DND-41 (cell line): Measurements from ENCODE around the gene PCDHGA1.

Experiments used
- ATAC-seq: fragments of 200-7000 bp; cut with Tn5 transposase; 3 replicates; pipeline ENCODE4 v1.9.1; 2021; ENCODE audit warnings: low read depth; ENCODE audit not compliant: insufficient read depth
- DNase-seq: peaks from one replicate; pipeline ENCODE4 v3.0.0-alpha.2; 2020
- H2AFZ ChIP-seq: 2 replicates; pipeline ENCODE4 v1.6.0; 2012; ENCODE audit warnings: low read depth, low read length
- H3K27ac ChIP-seq: 2 replicates; pipeline ENCODE4 v1.5.1; 2012; ENCODE audit warnings: low read length, inconsistent platforms
- H3K27me3 ChIP-seq: fragments of 200-600 bp; sonication (generic); 2 replicates; pipeline ENCODE4 v1.6.0; 2012; ENCODE audit warnings: low read length, mild to moderate bottlenecking, inconsistent platforms; ENCODE audit not compliant: insufficient read depth, poor library complexity
- H3K36me3 ChIP-seq: 2 replicates; pipeline ENCODE4 v1.5.1; 2012; ENCODE audit warnings: low read length, inconsistent platforms; ENCODE audit not compliant: insufficient read depth
- H3K4me1 ChIP-seq: 2 replicates; pipeline ENCODE4 v1.5.1; 2012; ENCODE audit warnings: mild to moderate bottlenecking, low read length; ENCODE audit not compliant: insufficient read depth
- H3K4me2 ChIP-seq: 2 replicates; pipeline ENCODE4 v1.6.0; 2012; ENCODE audit warnings: mild to moderate bottlenecking, moderate library complexity, low read length, inconsistent platforms; ENCODE audit not compliant: insufficient read depth
- H3K4me3 ChIP-seq, 2 experiments: fragments of 200-600 bp in 1 of 2; shearing (Covaris generic) in 1 of 2; 2 replicates each; pipeline ENCODE4 v1.5.1; 2012 to 2016; ENCODE audit warnings: inconsistent platforms in 2 of 2, low read length in 2 of 2, mild to moderate bottlenecking in 2 of 2, low read depth in 1 of 2, moderate library complexity in 1 of 2
- H3K79me2 ChIP-seq: 2 replicates; pipeline ENCODE4 v1.6.0; 2012; ENCODE audit warnings: low read length, inconsistent platforms; ENCODE audit not compliant: insufficient read depth
- H3K9ac ChIP-seq: 2 replicates; pipeline ENCODE4 v1.6.0; 2012; ENCODE audit warnings: low read depth, mild to moderate bottlenecking, inconsistent platforms, low read length, moderate library complexity
- H3K9me3 ChIP-seq: 2 replicates; pipeline ENCODE4 v1.5.1; 2012; ENCODE audit warnings: low read length, moderate library complexity, mild to moderate bottlenecking, inconsistent platforms; ENCODE audit not compliant: insufficient read depth, severe bottlenecking
- H4K20me1 ChIP-seq: 2 replicates; pipeline ENCODE4 v1.6.0; 2012; ENCODE audit warnings: low read length; ENCODE audit not compliant: insufficient read depth
- CTCF ChIP-seq: IDR thresholded peaks from 2 replicates; pipeline ENCODE4 v1.5.1; 2012; ENCODE audit warnings: borderline replicate concordance, low read length, moderate library complexity, mild to moderate bottlenecking; ENCODE audit not compliant: poor library complexity, severe bottlenecking; ENCODE audit errors: extremely low read depth
- EZH2 ChIP-seq: IDR thresholded peaks from 3 replicates; pipeline ENCODE4 v1.6.1; 2012; ENCODE audit warnings: borderline replicate concordance, low read depth, mild to moderate bottlenecking, moderate library complexity, low read length, inconsistent platforms; ENCODE audit not compliant: severe bottlenecking

Gene PCDHGA1

GRCh38 chr5:141419074-141419880, 89.0 kb downstream of the PCDHGA1 start:
- no peak overlapping the region for H3K9ac ChIP-seq
- no peaks in the 10 kb centered on the region for H3K36me3 ChIP-seq
- ATAC-seq, result no peak
- no peaks in the 10 kb centered on the region for H3K9me3 ChIP-seq
- H3K4me2 ChIP-seq, result no peak overlapping the region
- H3K4me1 ChIP-seq, result no peaks in the 10 kb centered on the region
- H3K4me3 ChIP-seq, result no peak overlapping the region
- H2AFZ ChIP-seq, result no peak overlapping the region
- H3K27ac ChIP-seq, result no peak overlapping the region
- H4K20me1 ChIP-seq, result no peaks in the 10 kb centered on the region
- no peak for DNase-seq
- H3K79me2 ChIP-seq, result no peaks in the 10 kb centered on the region
- peaks cover 4% of the 10 kb centered on the region for H3K27me3 ChIP-seq
- TF ChIP-seq EZH2 (no peak), CTCF (no peak)

GRCh38 chr5:141420855-141421488, 90.7 kb downstream of the PCDHGA1 start, which contains the start of gene PCDHGA11:
Gene PCDHGA11 (plus strand): TSS chr5:141421051. CDS start chr5:141421228, 177 bp downstream.
- ATAC-seq, result no peak
- H3K4me3 ChIP-seq, result no peak within 1 kb of the TSS

GRCh38 chr5:141421489-141421855, 91.2 kb downstream of the PCDHGA1 start:
- Histone ChIP-seq H3K9ac (no peak overlapping the region), H3K4me1 (no peaks in the 10 kb centered on the region), H3K79me2 (no peaks in the 10 kb centered on the region), H2AFZ (no peak overlapping the region), H3K27me3 (peaks cover 10% of the 10 kb centered on the region), H3K27ac (no peak overlapping the region), H3K4me2 (no peak overlapping the region), H3K9me3 (no peaks in the 10 kb centered on the region), H4K20me1 (no peaks in the 10 kb centered on the region), H3K36me3 (no peaks in the 10 kb centered on the region), H3K4me3 (no peak overlapping the region)
- TF ChIP-seq CTCF (no peak), EZH2 (no peak)
- DNase-seq (no peak), ATAC-seq (no peak)

More at GRCh38 chr5:141420855-141421488, 90.7 kb downstream of the PCDHGA1 start, which contains the start of gene PCDHGA11:
- Histone ChIP-seq H3K4me1 (no peaks in the 10 kb centered on the region), H3K4me2 (no peak within 1 kb of the TSS), H3K27me3 (peaks cover 10% of the 10 kb centered on the region), H4K20me1 (no peaks in the 10 kb centered on the region), H3K27ac (no peak within 1 kb of the TSS), H3K79me2 (no peaks in the 10 kb centered on the region), H3K9me3 (no peaks in the 10 kb centered on the region), H3K36me3 (no peaks in the 10 kb centered on the region), H3K9ac (no peak within 1 kb of the TSS), H2AFZ (no peak within 1 kb of the TSS)
- DNase-seq, result peak; percentile 28
- no peak for TF ChIP-seq EZH2
- TF ChIP-seq CTCF, result peak; percentile 67
